HG03066 (cell line): ENCODE results near the gene FKBP5.
A peak's percentile ranks its signal among the peaks of the same experiment; 100 is the strongest.
"Not testable (repeated sequence)": the region's sequence is repeated elsewhere in the genome, so short reads cannot be mapped to it uniquely, and the experiment has no call there.

Source experiments
- ATAC-seq: cut with Tn5 transposase; IDR thresholded peaks from one replicate; pipeline ENCODE4 v1.9.1; 2021; ENCODE audit warnings: low read depth; ENCODE audit not compliant: unreplicated experiment

FKBP5 gene

GRCh38 chr6:35688605-35689322 is at the start of gene FKBP5:
FKBP5 (minus strand) TSS chr6:35688915; CDS start chr6:35642824, 46,091 bp downstream.
- ATAC-seq: peak; percentile 83

- ATAC-seq: no peak
These were observed 48.9 kb upstream of the FKBP5 start for GRCh38 chr6:35737413-35738211.

DNA sequence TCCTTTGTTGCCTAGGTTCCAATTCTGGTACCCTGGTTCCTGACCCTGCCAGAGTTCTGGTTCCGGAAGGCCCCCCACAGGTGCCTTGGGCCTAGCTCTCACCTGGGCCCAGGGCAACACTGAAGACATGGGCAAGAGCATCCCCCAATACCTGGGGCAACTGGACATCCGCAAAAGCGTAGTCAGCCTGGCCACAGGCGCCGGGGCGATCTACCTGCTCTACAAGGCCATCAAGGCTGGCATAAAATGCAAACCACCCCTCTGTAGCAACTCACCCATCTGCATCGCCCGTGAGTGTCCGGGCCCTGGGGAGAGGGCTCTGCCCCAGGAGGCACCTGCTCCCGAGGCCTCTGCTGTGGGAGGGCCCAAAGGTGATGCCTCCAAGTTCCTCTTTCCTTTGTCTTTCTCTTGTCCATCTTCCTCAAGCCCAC is 48.3 kb upstream of the FKBP5 start, which contains the start of gene ARMC12:
TSS of gene ARMC12 (plus strand) at position 51 of the 431 bp plus-strand sequence. CDS start at position 128, 77 bp downstream.
- no peak for ATAC-seq

GRCh38 chr6:35736253-35736894 is 47.7 kb upstream of the FKBP5 start:
- ATAC-seq: no peak

GRCh38 chr6:35735452-35735851 is 46.7 kb upstream of the FKBP5 start:
- ATAC-seq: no peak

DNA sequence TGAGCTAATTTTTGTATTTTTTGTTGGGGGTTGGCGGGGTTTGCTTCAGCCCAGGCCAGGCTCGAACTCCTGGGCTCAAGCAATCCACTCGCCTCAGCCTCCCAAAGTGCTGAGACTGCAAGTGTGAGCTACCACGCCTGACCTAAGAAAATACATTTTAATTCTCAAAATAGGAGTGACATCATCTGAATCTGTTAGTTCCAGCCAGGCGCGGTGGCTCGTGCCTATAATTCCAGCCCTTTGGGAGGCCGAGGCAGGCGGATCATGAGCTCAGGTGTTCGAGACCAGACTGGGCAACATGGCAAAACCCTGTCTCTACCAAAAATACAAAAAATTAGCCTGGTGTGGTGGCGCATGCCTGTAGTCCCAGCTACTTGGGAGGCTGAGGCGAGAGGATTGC is 45.6 kb upstream of the FKBP5 start:
- not testable (repeated sequence) for ATAC-seq

DNA sequence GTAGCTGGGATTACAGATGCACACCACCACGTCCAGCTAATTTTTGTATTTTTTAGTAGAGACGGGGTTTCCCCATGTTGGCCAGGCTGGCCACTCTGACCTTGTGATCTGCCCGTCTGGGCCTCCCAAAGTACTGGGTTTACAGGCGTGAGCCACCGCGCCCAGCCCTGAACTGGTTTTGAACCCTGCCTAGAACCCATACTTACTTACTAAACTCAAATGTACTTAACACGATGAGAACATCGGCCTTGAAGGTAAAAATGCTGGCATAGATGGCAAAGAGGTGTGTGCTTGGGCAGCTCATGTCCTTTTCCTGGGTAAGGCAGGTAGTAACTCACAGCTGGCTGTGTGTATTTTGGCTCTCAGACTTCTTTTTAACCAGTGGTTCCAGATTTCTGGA is 44.9 kb upstream of the FKBP5 start:
- ATAC-seq: no peak

DNA sequence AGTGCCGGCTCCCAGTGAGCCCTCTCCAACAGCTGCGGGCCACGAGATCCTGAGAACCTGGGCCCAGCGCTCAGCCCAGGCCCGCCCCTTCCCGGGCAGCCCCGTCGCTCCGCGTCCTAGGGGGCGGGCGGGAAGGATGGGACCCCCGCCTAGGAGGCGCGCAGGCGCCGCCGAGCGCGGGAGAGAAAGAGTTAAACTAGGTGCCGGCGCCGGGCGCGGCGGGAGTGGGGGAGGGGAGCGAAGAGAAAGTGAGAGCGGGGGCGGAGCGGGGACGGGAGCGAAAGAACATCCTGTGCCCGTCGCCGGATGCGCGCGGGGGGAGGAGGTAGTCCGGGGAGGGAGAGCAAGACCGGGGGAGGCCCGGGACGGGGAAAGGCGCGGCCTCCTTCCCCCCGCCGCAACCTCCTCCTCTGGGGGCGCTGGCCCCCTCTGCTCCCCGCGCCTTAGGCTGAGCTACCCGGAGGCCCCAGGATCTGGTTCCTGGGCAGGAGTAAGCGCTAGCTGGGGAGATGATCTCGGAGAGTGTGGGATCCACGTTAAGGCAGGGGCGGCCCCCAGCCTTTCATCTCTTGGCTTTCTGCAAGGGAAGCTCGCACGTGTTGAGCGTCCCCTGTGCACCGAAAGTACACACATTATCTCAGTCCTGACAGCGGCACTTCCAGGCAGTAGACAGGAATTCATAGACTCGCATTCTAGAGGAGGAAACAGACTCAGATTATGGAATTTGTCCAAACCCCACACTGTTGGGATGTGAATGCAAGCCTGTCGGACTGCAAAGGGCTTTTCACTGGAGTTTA is 43.2 kb upstream of the FKBP5 start:
- ATAC-seq: peak; percentile 53

- ATAC-seq: peak; percentile 44
These were observed 42.7 kb upstream of the FKBP5 start for GRCh38 chr6:35731414-35731735.

DNA sequence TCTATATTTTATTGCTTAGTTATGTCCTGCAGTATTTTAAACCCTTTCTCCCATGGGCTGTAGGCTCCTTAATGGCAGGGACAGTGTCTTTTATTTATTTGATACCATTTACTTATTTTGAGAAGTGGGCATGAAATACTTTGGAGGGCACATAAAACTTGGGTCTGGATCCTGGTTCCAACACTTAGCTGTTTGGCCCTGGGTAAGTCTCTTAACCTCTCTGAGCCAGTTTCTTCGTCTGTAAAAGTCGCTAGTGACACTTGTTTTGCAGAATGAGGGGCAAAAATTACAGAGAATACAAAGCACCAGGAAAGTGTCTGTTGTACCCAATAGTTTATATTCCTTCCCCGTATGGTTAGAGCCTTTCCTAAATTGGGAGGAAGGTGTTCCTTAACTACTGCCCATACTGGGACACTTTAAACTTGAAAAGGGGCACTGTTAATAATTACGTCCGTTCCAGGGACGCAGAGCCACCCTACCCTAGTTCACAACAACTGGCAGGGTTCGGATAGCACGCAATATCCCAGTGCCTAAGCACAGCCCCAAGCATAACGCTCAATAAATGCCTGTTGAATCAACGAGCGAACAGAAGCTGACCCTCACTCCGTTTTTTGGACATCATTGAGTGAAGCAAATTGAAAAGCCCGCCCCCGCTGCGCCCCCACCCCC is 42.2 kb upstream of the FKBP5 start:
- no peak for ATAC-seq

DNA sequence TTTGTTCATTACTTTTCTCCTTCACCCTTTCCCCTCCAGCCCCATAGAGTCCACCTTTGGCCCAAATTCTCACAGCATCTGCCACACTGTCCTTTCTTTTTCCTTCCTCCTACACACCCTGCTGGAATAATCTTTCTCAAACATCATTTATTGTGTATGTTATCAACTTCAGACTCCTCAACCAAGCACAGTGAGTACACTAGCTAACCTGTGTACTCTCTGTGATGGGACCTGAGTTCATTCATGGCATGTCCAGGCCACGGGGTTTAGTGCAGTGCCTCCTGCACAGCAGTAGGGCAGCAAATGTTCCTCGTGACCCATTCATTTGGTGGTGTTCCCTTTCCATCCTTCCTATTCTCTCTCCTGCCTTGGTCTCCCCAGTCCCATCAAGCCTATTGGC is 41.0 kb upstream of the FKBP5 start:
- ATAC-seq: no peak

GRCh38 chr6:35728683-35729678 is 40.3 kb upstream of the FKBP5 start:
- ATAC-seq: no peak

DNA sequence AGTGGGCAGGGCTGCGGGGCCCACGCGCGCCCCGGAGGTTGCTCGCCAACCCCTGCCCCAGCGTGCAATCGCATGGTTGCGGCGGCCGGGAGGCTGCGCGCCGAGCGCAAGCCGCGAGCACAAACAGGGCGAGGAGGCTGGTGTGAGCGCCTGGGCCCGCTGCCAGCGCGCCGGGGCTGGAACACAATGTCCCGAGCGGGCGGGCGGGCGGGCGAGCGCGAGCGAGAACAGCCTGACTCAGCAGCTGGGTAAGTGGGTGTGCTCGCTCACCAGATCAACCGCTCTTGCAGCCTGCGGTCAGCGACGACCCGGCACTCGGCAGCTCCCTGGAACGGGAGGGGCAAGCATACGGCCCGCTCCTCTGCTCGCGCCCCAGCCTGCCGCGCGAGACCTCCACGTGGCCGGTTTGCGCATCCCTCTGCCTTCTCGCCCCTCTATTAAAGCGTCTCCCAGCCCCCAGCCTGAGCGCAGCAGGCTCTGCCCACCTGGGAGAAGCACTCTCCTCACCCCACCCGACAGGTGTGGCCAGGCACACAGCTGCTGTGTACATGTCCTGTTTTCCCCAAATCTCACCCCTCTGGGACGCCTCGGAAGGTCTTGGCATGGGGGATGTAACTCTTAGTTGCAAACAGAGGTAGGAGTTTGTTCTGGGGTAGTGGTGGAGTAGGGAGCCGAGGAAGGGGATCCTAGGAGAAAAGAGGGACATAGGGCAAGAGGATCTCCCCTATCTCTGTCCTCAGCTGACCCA is 39.4 kb upstream of the FKBP5 start:
- peak; percentile 47 for ATAC-seq

GRCh38 chr6:35727231-35727934 is 38.7 kb upstream of the FKBP5 start:
- peak; percentile 2 for ATAC-seq

GRCh38 chr6:35725721-35726438 is 37.2 kb upstream of the FKBP5 start:
- ATAC-seq: no peak

GRCh38 chr6:35725081-35725708 is 36.5 kb upstream of the FKBP5 start:
- ATAC-seq: no peak
